Hematopoietic multipotent progenitor cell treated with erythropoietin and hydrocortisone succinate and interleukin-3 and kit ligand, for 4 days (in vitro differentiated cells): ENCODE measurements around the gene NR3C1.

Source experiments
- DNase-seq: peaks from one replicate; pipeline ENCODE4 v3.0.0-alpha.2; 2015

The NR3C1 gene

GRCh38 chr5:143302341-143303045 is 101.0 kb downstream of the NR3C1 start:
- no peak for DNase-seq

- DNase-seq = no peak
Measured at GRCh38 chr5:143297756-143298155, 105.7 kb downstream of the NR3C1 start.

GRCh38 chr5:143290125-143290524 is 113.4 kb downstream of the NR3C1 start:
- no peak for DNase-seq

- DNase-seq = no peak
Measured at GRCh38 chr5:143284521-143284920, 119.0 kb downstream of the NR3C1 start.

- DNase-seq = no peak
Measured at GRCh38 chr5:143284002-143284401, 119.5 kb downstream of the NR3C1 start.

- peak; percentile 42 for DNase-seq
Measured at GRCh38 chr5:143281226-143281625, 122.3 kb downstream of the NR3C1 start.

- DNase-seq = no peak
Measured at GRCh38 chr5:143279698-143280097, 123.8 kb downstream of the NR3C1 start.

GRCh38 chr5:143277536-143277935 is 126.0 kb downstream of the NR3C1 start:
- no peak for DNase-seq

GRCh38 chr5:143275512-143276363 is 127.7 kb downstream of the NR3C1 start:
- DNase-seq = peak; percentile 27

- no peak for DNase-seq
Measured at GRCh38 chr5:143274952-143275351, 128.5 kb downstream of the NR3C1 start.

GRCh38 chr5:143271431-143271830 is 132.1 kb downstream of the NR3C1 start:
- DNase-seq = no peak

GRCh38 chr5:143268388-143268787 is 135.1 kb downstream of the NR3C1 start:
- no peak for DNase-seq

- DNase-seq = no peak
Measured at GRCh38 chr5:143267186-143267585, 136.3 kb downstream of the NR3C1 start.

- no peak for DNase-seq
Measured at GRCh38 chr5:143265995-143266394, 137.5 kb downstream of the NR3C1 start.

- DNase-seq = no peak
Measured at GRCh38 chr5:143263272-143263810, 140.1 kb downstream of the NR3C1 start.

GRCh38 chr5:143262393-143263174 is 140.9 kb downstream of the NR3C1 start:
- DNase-seq = no peak

GRCh38 chr5:143261748-143262392 is 141.6 kb downstream of the NR3C1 start:
- DNase-seq = no peak

GRCh38 chr5:143259254-143259605 is 144.3 kb downstream of the NR3C1 start:
- no peak for DNase-seq

GRCh38 chr5:143258559-143259253 is 144.8 kb downstream of the NR3C1 start:
- peak; percentile 32 for DNase-seq

GRCh38 chr5:143254819-143255218 is 148.7 kb downstream of the NR3C1 start:
- no peak for DNase-seq

GRCh38 chr5:143251946-143252345 is 151.5 kb downstream of the NR3C1 start:
- DNase-seq = no peak

- DNase-seq = no peak
Measured at GRCh38 chr5:143251190-143251589, 152.3 kb downstream of the NR3C1 start.
